Activated T-helper 1 cell treated with Interleukin-2 at 50 U/mL for 16 hours (primary cell): ENCODE measurements around the gene PRSS8.
A peak's percentile ranks its signal among the peaks of the same experiment; 100 is the strongest.
"Not testable (repeated sequence)": the region's sequence is repeated elsewhere in the genome, so short reads cannot be mapped to it uniquely, and the experiment has no call there.

Experiments used
- DNase-seq: peaks from one replicate; pipeline ENCODE4 v3.0.0-alpha.2; 2020; ENCODE audit warnings: low read depth

The PRSS8 gene

GRCh38 chr16:31105677-31106213 is 29.8 kb downstream of the PRSS8 start:
- DNase-seq: peak; percentile 52

GRCh38 chr16:31100876-31101641 is 34.5 kb downstream of the PRSS8 start:
- DNase-seq: not testable (repeated sequence)

- no peak for DNase-seq
Measured at GRCh38 chr16:31099860-31100638, 35.5 kb downstream of the PRSS8 start.

- DNase-seq: peak; percentile 77
Measured at GRCh38 chr16:31094424-31095120, 41.0 kb downstream of the PRSS8 start, which contains the start of gene VKORC1. Gene VKORC1 (minus strand): TSS chr16:31094797. CDS start chr16:31094729, 68 bp downstream.

- no peak for DNase-seq
Measured at GRCh38 chr16:31094088-31094423, 41.5 kb downstream of the PRSS8 start.

- no peak for DNase-seq
Measured at GRCh38 chr16:31093132-31093703, 42.3 kb downstream of the PRSS8 start.

- DNase-seq: no peak
Measured at GRCh38 chr16:31092330-31092729, 43.2 kb downstream of the PRSS8 start.

GRCh38 chr16:31090540-31090939 is 45.0 kb downstream of the PRSS8 start:
- DNase-seq: no peak

- DNase-seq: no peak
Measured at GRCh38 chr16:31089199-31089598, 46.3 kb downstream of the PRSS8 start.

GRCh38 chr16:31088459-31089183 is 46.9 kb downstream of the PRSS8 start, which contains the start of gene PRSS53:
Gene PRSS53 (minus strand): TSS chr16:31088943. CDS start chr16:31088809, 134 bp downstream.
- DNase-seq: no peak

- no peak for DNase-seq
Measured at GRCh38 chr16:31087971-31088370, 47.6 kb downstream of the PRSS8 start.

GRCh38 chr16:31087481-31087880 is 48.0 kb downstream of the PRSS8 start:
- DNase-seq: no peak

GRCh38 chr16:31086629-31086906 is 49.0 kb downstream of the PRSS8 start:
- no peak for DNase-seq

- DNase-seq: no peak
Measured at GRCh38 chr16:31085873-31086628, 49.5 kb downstream of the PRSS8 start.

GRCh38 chr16:31085411-31085810 is 50.1 kb downstream of the PRSS8 start:
- DNase-seq: no peak

GRCh38 chr16:31084584-31085302 is 50.8 kb downstream of the PRSS8 start:
- DNase-seq: no peak

GRCh38 chr16:31083981-31084380 is 51.5 kb downstream of the PRSS8 start:
- no peak for DNase-seq

- no peak for DNase-seq
Measured at GRCh38 chr16:31083556-31083955, 52.0 kb downstream of the PRSS8 start.

- DNase-seq: no peak
Measured at GRCh38 chr16:31083081-31083480, 52.4 kb downstream of the PRSS8 start.
